PFSK-1 (cell line): ENCODE measurements around the gene LTBP1.

Experiments
- POLR2AphosphoS5 ChIP-seq: IDR thresholded peaks from 2 replicates; pipeline ENCODE4 v1.6.1; 2012; ENCODE audit warnings: low read depth, mild to moderate bottlenecking, control low read depth, low read length, moderate library complexity
- SIN3A ChIP-seq: IDR thresholded peaks from 2 replicates; pipeline ENCODE4 v1.6.1; 2012; ENCODE audit warnings: mild to moderate bottlenecking, low read length, moderate library complexity, borderline replicate concordance; ENCODE audit not compliant: insufficient read depth
- TF ChIP-seq, protein P1 (sequence below), 2 experiments: IDR thresholded peaks; 2 replicates each; pipeline versions ENCODE4 v1.6.1 to v1.8.0; 2011 to 2012; ENCODE audit warnings: low read depth in 2 of 2, low read length in 2 of 2, control low read depth in 1 of 2, inconsistent platforms in 1 of 2, mild to moderate bottlenecking in 1 of 2, moderate library complexity in 1 of 2; ENCODE audit not compliant: insufficient read depth in 1 of 2

DNA sequence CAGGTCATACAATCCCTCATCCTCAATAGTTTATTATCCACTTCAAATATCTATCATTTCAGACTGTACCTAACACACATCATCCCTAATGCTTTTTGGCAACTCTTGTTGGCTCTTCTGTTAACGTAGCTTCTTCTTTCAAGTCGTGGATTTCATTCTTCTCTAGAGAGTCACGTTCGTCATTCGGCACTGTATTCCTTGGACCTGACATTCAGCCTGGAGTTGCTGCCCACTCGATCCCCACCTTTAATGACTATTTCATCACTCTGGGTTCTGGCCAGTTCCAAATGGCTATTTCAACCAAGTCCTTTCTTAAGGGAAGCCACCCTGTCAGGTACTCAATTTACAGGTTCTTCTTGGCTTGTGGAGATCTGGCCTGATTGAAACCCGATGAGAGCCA is 337.5 kb downstream of the LTBP1 start:
- no peak for TF ChIP-seq POLR2AphosphoS5
- TF ChIP-seq, protein P1, sequence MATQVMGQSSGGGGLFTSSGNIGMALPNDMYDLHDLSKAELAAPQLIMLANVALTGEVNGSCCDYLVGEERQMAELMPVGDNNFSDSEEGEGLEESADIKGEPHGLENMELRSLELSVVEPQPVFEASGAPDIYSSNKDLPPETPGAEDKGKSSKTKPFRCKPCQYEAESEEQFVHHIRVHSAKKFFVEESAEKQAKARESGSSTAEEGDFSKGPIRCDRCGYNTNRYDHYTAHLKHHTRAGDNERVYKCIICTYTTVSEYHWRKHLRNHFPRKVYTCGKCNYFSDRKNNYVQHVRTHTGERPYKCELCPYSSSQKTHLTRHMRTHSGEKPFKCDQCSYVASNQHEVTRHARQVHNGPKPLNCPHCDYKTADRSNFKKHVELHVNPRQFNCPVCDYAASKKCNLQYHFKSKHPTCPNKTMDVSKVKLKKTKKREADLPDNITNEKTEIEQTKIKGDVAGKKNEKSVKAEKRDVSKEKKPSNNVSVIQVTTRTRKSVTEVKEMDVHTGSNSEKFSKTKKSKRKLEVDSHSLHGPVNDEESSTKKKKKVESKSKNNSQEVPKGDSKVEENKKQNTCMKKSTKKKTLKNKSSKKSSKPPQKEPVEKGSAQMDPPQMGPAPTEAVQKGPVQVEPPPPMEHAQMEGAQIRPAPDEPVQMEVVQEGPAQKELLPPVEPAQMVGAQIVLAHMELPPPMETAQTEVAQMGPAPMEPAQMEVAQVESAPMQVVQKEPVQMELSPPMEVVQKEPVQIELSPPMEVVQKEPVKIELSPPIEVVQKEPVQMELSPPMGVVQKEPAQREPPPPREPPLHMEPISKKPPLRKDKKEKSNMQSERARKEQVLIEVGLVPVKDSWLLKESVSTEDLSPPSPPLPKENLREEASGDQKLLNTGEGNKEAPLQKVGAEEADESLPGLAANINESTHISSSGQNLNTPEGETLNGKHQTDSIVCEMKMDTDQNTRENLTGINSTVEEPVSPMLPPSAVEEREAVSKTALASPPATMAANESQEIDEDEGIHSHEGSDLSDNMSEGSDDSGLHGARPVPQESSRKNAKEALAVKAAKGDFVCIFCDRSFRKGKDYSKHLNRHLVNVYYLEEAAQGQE (IDR thresholded peaks at IDR 0.05; ENCODE audit: insufficient read depth in 1 of 2, low read depth in 2 of 2, low read length in 2 of 2) = no peak
- no peak for TF ChIP-seq SIN3A
